H1 (cell line): ENCODE data around the gene MESD. TPM values are rescaled to one million over a fixed set of nuclear protein-coding genes. Genes with fewer than 3 reads are reported as not detected.

Source experiments
- CTCF ChIA-PET: fragments of 300-600 bp; sonication (Branson Sonifier 250); formaldehyde crosslinking; loops from one replicate; lab custom pipeline; 2021; ENCODE audit not compliant: partially characterized antibody; lab: Charles Lee
- POLR2A ChIA-PET: fragments of 300-600 bp; sonication (Branson Sonifier 250); formaldehyde crosslinking; loops from one replicate; lab custom pipeline; 2021; ENCODE audit warnings: inconsistent platforms; ENCODE audit not compliant: partially characterized antibody; lab: Charles Lee
- DNase-seq, 2 experiments: peaks; one replicate each; pipeline versions ENCODE4 v3.0.0 to v3.0.0-alpha.2; 2010 to 2022; ENCODE audit warnings: low spot score in 2 of 2, low read depth in 1 of 2, mixed read lengths in 1 of 2
- FAIRE-seq: peaks from 2 replicates; lab custom pipeline; 2011; peaks lifted over from hg19 to GRCh38; lab: Jason Lieb, UNC
- H2AFZ ChIP-seq: 2 replicates; pipeline ENCODE4 v1.8.1; 2012; ENCODE audit warnings: low read length, inconsistent platforms
- H2AK5ac ChIP-seq: 2 replicates; pipeline ENCODE4 v1.6.1; 2013; ENCODE audit warnings: low read depth, low read length
- H2BK120ac ChIP-seq: replicated peaks from 2 replicates; pipeline ENCODE3; 2013; ENCODE audit warnings: low read depth, low read length, inconsistent platforms
- H2BK12ac ChIP-seq: 2 replicates; pipeline ENCODE4 v1.6.1; 2013; ENCODE audit warnings: low read depth, low read length
- H2BK15ac ChIP-seq: 2 replicates; pipeline ENCODE4 v1.6.1; 2013; ENCODE audit warnings: low read length
- H2BK20ac ChIP-seq: 2 replicates; pipeline ENCODE4 v1.6.1; 2013; ENCODE audit warnings: low read length
- H2BK5ac ChIP-seq: 2 replicates; pipeline ENCODE4 v1.6.1; 2013; ENCODE audit warnings: low read depth, low read length
- H3K14ac ChIP-seq: 2 replicates; pipeline ENCODE4 v1.6.1; 2013; ENCODE audit warnings: inconsistent platforms; ENCODE audit not compliant: insufficient read length
- H3K18ac ChIP-seq: 2 replicates; pipeline ENCODE4 v1.6.1; 2013; ENCODE audit warnings: low read length; ENCODE audit errors: extremely low read depth
- H3K23ac ChIP-seq: 2 replicates; pipeline ENCODE4 v1.6.1; 2013; ENCODE audit warnings: inconsistent platforms; ENCODE audit not compliant: insufficient read length
- H3K23me2 ChIP-seq: 2 replicates; pipeline ENCODE4 v1.6.1; 2013; ENCODE audit warnings: low read depth, low read length
- H3K27ac ChIP-seq: 2 replicates; pipeline ENCODE4 v1.6.1; 2011; ENCODE audit warnings: low read depth, low read length, inconsistent platforms
- H3K27me3 ChIP-seq, 4 experiments: replicated peaks in 1 of 4; 1 replicate in 1 of 4; 2 replicates in 3 of 4; pipeline versions ENCODE4 v1.6.1 to v1.8.1; 2011 to 2013; ENCODE audit warnings: low read length in 3 of 4, mild to moderate bottlenecking in 3 of 4, inconsistent platforms in 2 of 4, mixed read lengths in 2 of 4, moderate library complexity in 1 of 4; ENCODE audit not compliant: control insufficient read depth in 3 of 4, insufficient read depth in 3 of 4; ENCODE audit errors: extremely low read depth in 1 of 4
- H3K36me3 ChIP-seq, 4 experiments: 2 replicates each; pipeline versions ENCODE4 v1.6.1 to v1.8.1; 2011 to 2013; ENCODE audit warnings: mild to moderate bottlenecking in 4 of 4, low read length in 3 of 4, moderate library complexity in 2 of 4, control low read depth in 1 of 4, inconsistent platforms in 1 of 4; ENCODE audit not compliant: insufficient read depth in 4 of 4, control insufficient read depth in 2 of 4
- H3K4ac ChIP-seq: replicated peaks from 2 replicates; pipeline ENCODE3; 2013; ENCODE audit warnings: low read length, low read depth, mixed read lengths, inconsistent platforms; ENCODE audit not compliant: insufficient read length
- H3K4me1 ChIP-seq, 4 experiments: replicated peaks in 1 of 4; 1 replicate in 1 of 4; 2 replicates in 3 of 4; pipeline versions ENCODE4 v1.6.1 to v1.8.1; 2011 to 2013; ENCODE audit warnings: low read length in 3 of 4, inconsistent platforms in 2 of 4, mixed read lengths in 1 of 4; ENCODE audit not compliant: insufficient read depth in 4 of 4, control insufficient read depth in 3 of 4
- H3K4me2 ChIP-seq, 2 experiments: 2 replicates each; pipeline versions ENCODE4 v1.6.1 to v1.8.1; 2011 to 2013; ENCODE audit warnings: low read depth in 2 of 2, low read length in 2 of 2, control low read depth in 1 of 2, inconsistent platforms in 1 of 2, mild to moderate bottlenecking in 1 of 2; ENCODE audit not compliant: insufficient read depth in 1 of 2
- H3K4me3 ChIP-seq, 4 experiments: fragments of 200-600, 300-600 bp in 1 of 4; sonication (generic), shearing (Covaris generic), sonication (Bioruptor Twin) in 1 of 4; 2 replicates each; pipeline versions ENCODE4 v1.5.1 to v1.8.1; 2011 to 2016; ENCODE audit warnings: low read length in 4 of 4, low read depth in 3 of 4, control low read depth in 2 of 4, inconsistent platforms in 2 of 4, mild to moderate bottlenecking in 2 of 4, mixed read lengths in 1 of 4, moderate library complexity in 1 of 4; ENCODE audit not compliant: insufficient read depth in 2 of 4; ENCODE audit errors: extremely low read depth in 1 of 4
- H3K56ac ChIP-seq: replicated peaks from 2 replicates; pipeline ENCODE3; 2013; ENCODE audit warnings: low read depth, mild to moderate bottlenecking, mixed read lengths, low read length, inconsistent platforms; ENCODE audit not compliant: insufficient read length
- H3K79me1 ChIP-seq: 2 replicates; pipeline ENCODE4 v1.6.1; 2013; ENCODE audit warnings: low read depth, low read length, control low read depth
- H3K79me2 ChIP-seq, 2 experiments: 2 replicates each; pipeline versions ENCODE4 v1.6.1 to v1.8.1; 2012 to 2013; ENCODE audit warnings: low read length in 2 of 2, mild to moderate bottlenecking in 2 of 2, inconsistent platforms in 1 of 2; ENCODE audit not compliant: insufficient read depth in 2 of 2, control insufficient read depth in 1 of 2
- H3K9ac ChIP-seq, 4 experiments: replicated peaks in 1 of 4; 1 replicate in 1 of 4; 2 replicates in 3 of 4; pipeline versions ENCODE4 v1.6.1 to v1.8.1; 2011 to 2013; ENCODE audit warnings: low read depth in 3 of 4, low read length in 3 of 4, control low read depth in 2 of 4, mild to moderate bottlenecking in 2 of 4, moderate library complexity in 2 of 4, inconsistent platforms in 1 of 4; ENCODE audit errors: extremely low read depth in 1 of 4
- H3K9me3 ChIP-seq, 2 experiments: 2 replicates each; pipeline versions ENCODE4 v1.6.1 to v1.8.1; 2012 to 2013; ENCODE audit warnings: mild to moderate bottlenecking in 2 of 2, moderate library complexity in 2 of 2, control low read depth in 1 of 2, inconsistent platforms in 1 of 2, low read depth in 1 of 2, low read length in 1 of 2, mixed read lengths in 1 of 2; ENCODE audit not compliant: insufficient read depth in 2 of 2
- H4K20me1 ChIP-seq, 2 experiments: replicated peaks in 1 of 2; 2 replicates each; pipeline versions ENCODE3 to v1.8.1; 2011 to 2013; ENCODE audit warnings: inconsistent platforms in 2 of 2, low read length in 2 of 2, mild to moderate bottlenecking in 1 of 2; ENCODE audit not compliant: insufficient read depth in 2 of 2, control insufficient read depth in 1 of 2
- H4K5ac ChIP-seq: 2 replicates; pipeline ENCODE4 v1.6.1; 2013; ENCODE audit warnings: low read length, low read depth, mixed read lengths, inconsistent platforms; ENCODE audit not compliant: insufficient read length
- H4K8ac ChIP-seq: 2 replicates; pipeline ENCODE4 v1.8.0; 2013; ENCODE audit warnings: mild to moderate bottlenecking, moderate library complexity, low read length, inconsistent platforms; ENCODE audit not compliant: insufficient read depth; ENCODE audit errors: extremely low read depth
- H4K91ac ChIP-seq: replicated peaks from 2 replicates; pipeline ENCODE3; 2013; ENCODE audit warnings: low read length, mixed read lengths, inconsistent platforms; ENCODE audit not compliant: insufficient read length
- CEBPB ChIP-seq: IDR thresholded peaks from 2 replicates; pipeline ENCODE4 v1.6.1; 2012; ENCODE audit warnings: low read depth, low read length
- JUN ChIP-seq: IDR thresholded peaks from 2 replicates; pipeline ENCODE4 v1.6.1; 2011; ENCODE audit warnings: low read depth, mild to moderate bottlenecking, improper control_type of control experiment, low read length
- NANOG ChIP-seq: IDR thresholded peaks from 2 replicates; pipeline ENCODE4 v1.6.1; 2011; ENCODE audit warnings: low read length, low read depth, mild to moderate bottlenecking, inconsistent platforms; ENCODE audit not compliant: insufficient read depth, poor library complexity, severe bottlenecking
- NRF1 ChIP-seq: IDR thresholded peaks from 2 replicates; pipeline ENCODE4 v1.6.1; 2011; ENCODE audit warnings: mild to moderate bottlenecking, low read depth, low read length, improper control_type of control experiment
- RBBP5 ChIP-seq: IDR thresholded peaks from 2 replicates; pipeline ENCODE4 v1.7.1; 2012; ENCODE audit warnings: low read depth, mild to moderate bottlenecking, inconsistent platforms, low read length, moderate library complexity, borderline replicate concordance
- RNF2 ChIP-seq: fragments of 200-900, 300-1000 bp; sonication (generic); IDR thresholded peaks from 2 replicates; pipeline ENCODE4 v1.7.1; 2016; ENCODE audit warnings: borderline replicate concordance, low read depth, mild to moderate bottlenecking, antibody characterized with exemption, low read length; ENCODE audit not compliant: poor library complexity, severe bottlenecking; ENCODE audit errors: missing control alignments
- RXRA ChIP-seq: IDR thresholded peaks from 2 replicates; pipeline ENCODE4 v1.6.1; 2011; ENCODE audit warnings: low read depth, mild to moderate bottlenecking, low read length, moderate library complexity; ENCODE audit not compliant: insufficient read depth
- SIRT6 ChIP-seq: IDR thresholded peaks from one replicate; pipeline ENCODE4 v1.7.1; 2012; ENCODE audit warnings: low read length, inconsistent platforms
- SP1 ChIP-seq: IDR thresholded peaks from 2 replicates; pipeline ENCODE4 v1.6.1; 2011; ENCODE audit warnings: low read depth, low read length
- SP2 ChIP-seq: IDR thresholded peaks from 2 replicates; pipeline ENCODE4 v1.6.1; 2012; ENCODE audit warnings: mild to moderate bottlenecking, low read length, inconsistent platforms
- SRF ChIP-seq: IDR thresholded peaks from 2 replicates; pipeline ENCODE4 v1.6.1; 2011; ENCODE audit warnings: mild to moderate bottlenecking, low read depth, low read length, moderate library complexity
- SUZ12 ChIP-seq: fragments of 200-600 bp; sonication (generic); IDR thresholded peaks from 2 replicates; pipeline ENCODE4 v1.6.1; 2012; ENCODE audit warnings: mild to moderate bottlenecking, inconsistent platforms, low read length, moderate library complexity, mixed read lengths
- YY1 ChIP-seq: IDR thresholded peaks from 2 replicates; pipeline ENCODE4 v1.6.1; 2011; ENCODE audit warnings: low read depth, mild to moderate bottlenecking, low read length
- WGBS, 2 experiments: shearing (Covaris generic) in 1 of 2; methylation state at CpG; one replicate each; pipeline versions ENCODE4 v1.1.6 to v1.1.7; 2013 to 2015; ENCODE audit warnings: low lambda C conversion rate in 2 of 2, mixed read lengths in 2 of 2, inconsistent platforms in 1 of 2, low coverage in 1 of 2, missing lambda C conversion rate in 1 of 2; ENCODE audit not compliant: insufficient replicate concordance in 2 of 2, insufficient coverage in 1 of 2, insufficient read length in 1 of 2; ENCODE audit errors: extremely low coverage in 1 of 2, missing lambda C conversion rate in 1 of 2; 5-methylcytosine and 5-hydroxymethylcytosine counted together
- polyA plus RNA-seq, 7 experiments: library from polyadenylated mRNA; depleted of rRNA in 3 of 7; stranded (reverse) in 5 of 7; unstranded in 2 of 7; fragments of >200 nt in 5 of 7; fragments of 200-250 nt in 2 of 7; gene quantifications; 1 replicate in 5 of 7; 2 replicates in 1 of 7; 4 replicates in 1 of 7; pipeline versions ENCODE4 v1.2.1 to v1.2.3, GENCODE V29; 2011 to 2013; ENCODE audit warnings: missing spikeins in 2 of 7, mixed read lengths in 2 of 7
- total RNA-seq: library from RNA; stranded (reverse); fragmentation: NEBNext Ultra II Directional; extraction: Animal tissue kit (Norgen Biotek cat#: 25700); gene quantifications from 2 replicates; pipeline ENCODE4 v1.2.1, GENCODE V29; 2021

Gene MESD
- total and polyA plus RNA-seq, 2 of the 8 experiments (the other 6 are each of a cell fraction or from before 2014, with no cell fraction given), result 11.0 to 28.3 TPM

DNA sequence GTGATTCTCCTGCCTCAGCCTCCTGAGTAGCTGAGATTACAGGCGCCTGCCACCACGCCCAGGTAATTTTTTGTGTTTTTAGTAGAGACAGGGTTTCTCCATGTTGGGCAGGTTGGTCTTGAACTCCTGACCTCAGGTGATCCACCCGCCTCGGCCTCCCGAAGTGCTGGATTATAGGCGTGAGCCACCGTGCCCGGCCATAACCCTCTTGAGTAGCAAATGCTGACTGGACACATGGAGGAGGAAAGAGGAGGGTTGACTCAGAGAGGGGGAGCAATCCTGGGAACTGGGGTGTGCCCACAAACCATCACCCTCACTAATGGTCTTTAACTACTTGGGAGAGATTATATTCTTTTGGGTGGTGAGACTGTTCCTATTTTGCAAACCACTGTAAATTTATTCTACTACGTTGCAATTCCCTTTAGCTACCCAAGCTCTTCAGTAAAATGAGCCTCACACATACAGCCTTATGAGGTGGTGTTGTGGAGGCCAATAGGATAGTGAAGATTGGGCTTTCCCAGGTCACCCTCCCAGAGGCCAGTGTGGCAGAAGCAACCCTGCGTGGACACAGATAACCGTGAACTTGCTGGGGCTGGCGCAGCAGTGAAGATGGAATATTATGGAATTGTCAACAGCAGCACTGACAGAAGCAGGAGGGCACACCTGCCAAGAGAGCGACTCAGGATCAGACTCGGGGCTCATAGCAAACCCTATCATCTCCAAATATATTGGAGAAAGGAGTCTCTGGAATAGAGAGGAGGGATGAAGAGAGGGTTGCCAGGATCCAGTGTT, 48.5 kb upstream of the MESD start:
- ChIA-PET POLR2A (interaction anchor here (0.6 kb wide), 1 partner anchor 181 kb away, joined by 3 read pairs; no protein-coding TSS in a partner anchor), CTCF (interaction anchor here (0.6 to 1.8 kb wide), 4 partner anchors 8 to 443 kb away, joined by 3 to 8 read pairs (median 4); no protein-coding TSS in a partner anchor)
- H3K4me3 ChIP-seq, result no peak overlapping the region
- H3K36me3 ChIP-seq, result no peaks in the 10 kb centered on the region
- no peak overlapping the region for H3K14ac ChIP-seq
- H3K27me3 ChIP-seq, result no peaks in the 10 kb centered on the region
- no peaks in the 10 kb centered on the region for H3K79me1 ChIP-seq
- H2BK15ac ChIP-seq, result no peak overlapping the region
- no peak overlapping the region for H2BK20ac ChIP-seq
- H3K23ac ChIP-seq, result no peak overlapping the region
- no peak overlapping the region for H2BK12ac ChIP-seq
- H3K79me2 ChIP-seq, result no peaks in the 10 kb centered on the region
- H3K9me3 ChIP-seq, result no peaks in the 10 kb centered on the region
- H2BK120ac ChIP-seq, result no peak overlapping the region
- no peak overlapping the region for H3K18ac ChIP-seq
- H4K5ac ChIP-seq, result no peak overlapping the region
- no peak overlapping the region for H3K27ac ChIP-seq
- H3K23me2 ChIP-seq, result no peaks in the 10 kb centered on the region
- H3K9ac ChIP-seq, result no peak overlapping the region
- no peak overlapping the region for H2BK5ac ChIP-seq
- H3K4ac ChIP-seq, result no peak overlapping the region
- no peak overlapping the region for H4K91ac ChIP-seq
- no peak overlapping the region for H3K4me2 ChIP-seq
- no peak overlapping the region for H3K56ac ChIP-seq
- H3K4me1 ChIP-seq, result no peaks in the 10 kb centered on the region
- FAIRE-seq, result no peak
- no peak overlapping the region for H2AFZ ChIP-seq
- no peaks in the 10 kb centered on the region for H4K20me1 ChIP-seq
- H2AK5ac ChIP-seq, result no peak overlapping the region
- WGBS, 2 experiments, result 88% methylated on average over 14 of the region's 14 CpGs; no CpG with 5 or more reads in 1 of the 2 experiments
- no peak for DNase-seq
- H4K8ac ChIP-seq, result no peak overlapping the region
- TF ChIP-seq SP2 (no peak), YY1 (no peak), RBBP5 (no peak), CEBPB (no peak), RNF2 (no peak), SUZ12 (no peak), RXRA (no peak), SIRT6 (no peak), NANOG (no peak), NRF1 (no peak), SRF (no peak), JUN (no peak), SP1 (no peak)
